Islet of Langerhans (tissue), 1 donor: Measurements from ENCODE around the gene B3GALT6.

Experiments used
- FAIRE-seq: peaks from one replicate; lab custom pipeline; 2011; peaks lifted over from hg19 to GRCh38; lab: Jason Lieb, UNC

Gene B3GALT6

DNA sequence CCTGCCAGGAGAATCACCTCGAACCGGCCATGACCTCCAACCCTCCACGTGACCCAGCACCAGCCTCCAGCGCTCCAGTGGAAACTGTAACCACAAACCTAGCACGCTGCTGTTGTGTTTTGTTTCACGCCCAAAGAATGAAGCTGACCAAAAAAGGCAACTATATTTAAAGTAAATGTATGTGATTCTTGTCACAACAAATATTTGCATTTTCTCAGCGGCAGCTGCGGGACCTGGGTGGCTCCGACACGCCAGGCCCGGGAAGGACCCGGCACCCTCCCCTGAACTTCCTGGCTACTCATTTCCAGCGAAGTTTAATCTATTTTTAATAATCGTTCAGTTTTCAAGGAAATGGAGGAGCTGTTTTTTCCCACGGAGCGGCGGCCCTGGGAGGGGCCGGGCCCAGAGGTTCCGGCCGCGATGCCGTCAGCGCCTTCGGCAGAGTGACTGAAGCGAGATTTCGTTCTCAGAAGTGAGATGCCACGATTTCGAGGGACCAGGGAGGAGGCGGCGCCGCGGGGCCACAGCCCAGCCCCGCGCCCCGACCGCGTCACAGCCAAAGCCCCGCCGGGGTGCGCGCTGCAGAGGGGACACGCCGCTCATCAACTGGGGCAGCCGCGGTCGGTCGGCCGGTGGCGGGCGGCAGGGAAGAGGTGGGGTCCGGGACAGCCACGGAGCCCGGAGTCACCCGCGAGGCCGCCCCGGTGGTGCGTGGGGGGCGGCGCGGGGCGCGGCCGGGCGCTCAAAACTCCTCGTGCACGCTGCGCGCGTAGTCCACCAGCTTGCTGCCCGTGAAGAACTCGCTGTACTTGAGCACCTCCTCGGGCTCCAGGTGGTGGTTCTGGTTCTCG lies 15.0 kb upstream of the B3GALT6 start:
- no peak for FAIRE-seq

DNA sequence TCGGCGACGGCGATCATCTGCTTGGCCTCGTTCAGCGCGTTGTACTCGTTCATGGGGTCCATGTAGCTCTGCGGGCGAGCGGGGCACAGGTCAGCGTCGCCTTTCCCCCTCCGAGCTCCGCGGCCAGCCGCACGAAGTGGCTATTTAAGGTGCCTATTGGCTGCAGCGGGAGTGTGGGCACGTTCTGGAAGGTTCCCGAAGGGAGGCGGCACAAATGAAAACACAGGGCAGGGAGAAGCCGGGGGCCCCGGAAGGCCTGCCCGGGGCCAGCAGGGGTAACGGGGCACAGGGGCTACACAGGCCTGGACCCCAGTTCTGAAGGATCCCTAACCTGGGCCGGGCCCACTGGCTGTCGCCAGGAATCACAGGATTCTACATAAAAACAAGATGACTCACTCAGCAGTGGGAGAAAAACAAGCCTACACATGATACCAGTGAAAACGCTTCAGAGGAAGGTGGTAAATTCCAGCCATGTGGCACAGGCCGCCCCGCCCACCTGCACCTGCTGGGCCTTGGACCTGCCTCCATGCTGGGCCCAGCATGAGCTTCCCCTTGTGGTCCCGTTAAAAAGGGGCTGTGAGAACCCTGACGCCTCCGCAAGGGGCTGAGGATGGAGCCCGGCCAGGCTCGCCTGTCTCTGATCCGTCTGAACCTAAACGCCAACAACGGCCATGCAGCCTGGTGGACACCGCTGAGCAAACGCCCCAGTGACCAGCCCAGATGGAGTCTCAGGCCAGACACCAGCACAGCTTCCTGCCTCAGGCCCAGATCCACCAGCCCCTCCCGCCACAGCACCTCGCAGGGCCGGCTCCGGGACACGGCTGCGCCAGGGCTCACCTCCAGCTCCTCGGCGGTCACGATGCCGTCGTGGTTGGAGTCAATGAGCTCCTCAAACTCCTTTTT lies 14.2 kb upstream of the B3GALT6 start:
- FAIRE-seq = no peak

DNA sequence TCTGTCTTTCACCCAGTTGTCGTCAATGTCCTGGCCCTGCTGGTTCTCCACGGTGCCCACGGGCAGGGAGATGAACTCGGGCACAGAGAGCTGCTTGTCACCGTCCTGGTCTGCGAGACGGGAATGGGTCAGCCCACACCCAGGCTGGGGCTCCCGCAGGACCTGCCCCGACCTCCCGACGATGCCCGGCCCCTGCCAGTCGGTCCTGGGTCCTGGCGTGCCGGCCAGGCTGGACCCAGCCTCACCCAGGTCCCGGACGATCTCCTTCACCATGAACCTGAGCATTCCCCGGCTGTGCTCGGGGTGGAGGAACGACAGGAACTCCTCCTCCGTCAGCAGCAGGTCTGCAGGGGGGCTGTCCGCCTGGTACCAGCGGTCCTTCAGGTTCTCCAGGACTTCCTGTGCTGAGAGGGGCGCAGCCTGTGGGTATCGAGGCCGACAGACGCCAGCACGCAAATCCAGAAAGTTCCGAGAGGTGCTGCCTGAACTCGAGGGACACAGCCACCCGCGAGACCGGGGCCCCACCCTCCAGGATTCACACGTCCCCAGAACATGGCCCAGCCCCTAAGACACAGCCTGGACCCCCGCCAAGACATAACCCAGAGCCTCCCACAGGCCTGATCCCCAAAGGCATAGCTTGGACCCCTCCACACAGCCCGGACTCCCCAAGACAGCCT lies 13.4 kb upstream of the B3GALT6 start:
- no peak for FAIRE-seq

DNA sequence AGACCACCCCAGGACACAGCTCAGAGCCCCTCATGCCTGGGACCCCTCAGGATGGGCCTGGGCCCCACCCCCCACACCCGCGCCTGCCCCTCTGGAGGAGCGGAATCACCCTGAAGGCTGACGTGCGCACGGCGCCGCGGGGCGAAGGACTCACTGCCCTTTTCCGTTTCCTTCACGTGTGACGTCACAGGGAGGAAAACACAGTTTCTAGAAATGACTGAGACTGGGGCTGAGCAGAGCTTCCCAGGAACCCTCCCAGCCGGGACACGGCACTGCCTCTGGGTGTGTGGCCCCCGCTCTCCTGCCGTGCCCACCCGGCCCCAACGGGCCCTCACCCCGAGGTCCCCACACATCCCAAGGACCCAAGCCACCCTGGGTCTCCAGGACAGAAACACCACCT lies 12.7 kb upstream of the B3GALT6 start:
- FAIRE-seq = no peak

DNA sequence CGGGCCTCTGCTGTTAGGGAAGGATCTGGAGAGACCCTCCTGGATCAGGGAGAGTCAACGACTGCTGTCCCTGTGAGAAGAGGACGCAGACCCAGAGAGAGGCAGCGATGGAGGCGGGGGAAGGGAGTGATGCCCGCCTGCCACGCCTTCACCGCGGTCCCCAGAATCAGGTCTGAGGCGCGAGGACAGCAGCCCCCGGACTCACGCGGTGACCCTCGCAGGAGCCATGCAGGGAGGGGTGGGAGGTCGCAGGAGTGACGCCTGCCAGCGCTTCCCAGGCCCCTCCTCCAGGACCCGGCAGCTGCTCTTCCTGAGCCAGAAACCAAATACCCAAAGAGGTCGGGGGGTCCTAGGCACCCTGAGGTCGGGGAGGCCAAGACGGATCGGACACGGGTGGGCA lies 11.8 kb upstream of the B3GALT6 start:
- no peak for FAIRE-seq

DNA sequence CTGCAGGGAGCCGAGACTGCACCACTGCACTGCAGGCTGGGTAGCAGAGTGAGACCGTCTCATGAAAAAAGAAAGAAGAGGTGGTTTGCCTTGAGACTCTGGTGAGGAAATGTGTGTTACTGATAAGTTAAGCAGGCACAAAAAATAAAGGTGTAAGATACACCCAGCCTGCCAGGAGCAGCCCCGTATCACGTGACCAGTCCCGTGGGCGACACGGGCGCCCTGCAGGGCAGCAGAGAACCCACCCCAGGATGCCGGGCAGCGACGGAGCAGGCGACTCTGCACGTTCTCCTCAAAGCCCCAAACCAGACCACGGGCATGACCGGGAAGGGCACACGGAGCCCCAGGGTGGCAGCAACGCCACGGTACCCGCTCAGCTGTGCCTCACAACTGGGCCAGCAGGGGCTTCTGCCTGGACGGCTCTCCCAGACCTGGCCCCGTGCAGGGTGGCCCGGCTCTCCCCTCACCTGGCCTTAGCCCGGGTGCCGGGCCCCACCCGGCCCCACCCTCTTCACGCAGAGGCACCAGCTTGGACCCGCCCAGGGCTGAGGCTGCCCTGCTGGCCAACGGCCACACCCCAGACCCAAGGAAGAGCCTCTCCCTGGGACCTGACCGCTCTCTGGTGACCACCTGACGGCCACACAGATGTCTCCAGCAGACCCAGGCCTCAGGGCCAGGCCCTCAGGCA lies 10.0 kb upstream of the B3GALT6 start:
- no peak for FAIRE-seq

DNA sequence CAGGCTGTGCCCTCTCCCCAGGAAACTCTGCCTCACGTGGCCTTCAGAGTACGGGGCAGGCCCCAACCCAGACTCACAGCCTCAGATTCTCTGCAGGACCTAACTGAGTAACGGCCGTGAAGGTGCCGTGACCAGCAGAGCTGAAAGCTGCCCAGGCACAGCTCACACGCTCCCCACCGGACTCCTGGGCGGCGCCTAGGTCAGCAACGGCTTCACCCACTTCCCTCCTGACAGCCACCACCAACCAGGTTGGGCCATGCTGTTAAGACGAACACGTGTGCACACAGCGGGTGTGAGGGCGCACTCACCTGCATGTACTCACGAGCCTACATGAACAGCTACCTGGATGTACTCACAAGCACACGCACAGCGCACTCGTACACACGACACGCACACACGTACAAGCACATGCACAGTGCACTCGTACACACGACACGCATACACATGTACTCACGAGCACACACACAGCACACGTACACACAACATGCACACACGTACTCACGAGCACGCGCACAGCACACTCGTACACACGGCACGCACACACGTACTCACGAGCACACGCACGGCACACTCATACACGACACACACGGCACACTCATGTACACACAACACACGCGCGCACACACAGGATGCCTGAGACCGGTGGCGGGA lies 9.3 kb upstream of the B3GALT6 start:
- FAIRE-seq = no peak

DNA sequence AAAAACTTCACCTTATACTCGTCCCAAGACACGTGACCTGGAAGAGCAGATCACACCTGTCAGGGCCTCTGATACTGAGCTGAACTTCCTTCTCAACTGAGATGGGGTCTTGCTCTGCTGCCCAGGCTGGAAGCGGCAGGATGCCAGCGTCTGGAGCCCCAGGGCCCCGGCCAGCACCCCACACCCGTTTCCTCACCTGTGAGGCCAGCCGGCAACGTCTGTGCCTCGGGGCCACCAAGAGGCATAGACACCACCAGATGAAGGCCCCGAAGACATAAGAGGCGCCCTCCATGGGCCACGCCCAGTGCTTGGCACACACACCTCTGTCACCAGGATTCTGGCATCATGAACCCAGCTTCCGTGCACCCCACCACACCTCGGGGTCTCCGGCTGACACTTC lies 8.7 kb upstream of the B3GALT6 start:
- FAIRE-seq = no peak

DNA sequence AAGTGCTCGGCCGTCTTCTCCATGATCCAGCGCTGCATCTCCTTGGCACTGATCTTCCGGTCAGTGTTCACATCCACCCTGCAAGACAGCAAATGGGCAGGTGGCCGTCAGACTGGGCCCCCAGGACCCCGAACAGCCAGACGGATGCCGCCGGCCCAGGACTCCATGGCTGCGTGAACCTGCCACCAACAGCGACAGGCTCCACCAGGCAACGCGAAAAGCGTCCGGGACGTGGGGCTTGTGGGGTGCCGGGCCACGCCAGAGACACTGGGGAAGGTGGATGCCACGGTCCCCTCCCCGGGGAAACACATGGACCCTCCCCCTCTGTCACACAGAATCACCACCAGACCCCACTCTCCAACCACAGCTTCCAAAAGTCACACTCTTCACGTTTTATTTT lies 8.1 kb upstream of the B3GALT6 start:
- no peak for FAIRE-seq

DNA sequence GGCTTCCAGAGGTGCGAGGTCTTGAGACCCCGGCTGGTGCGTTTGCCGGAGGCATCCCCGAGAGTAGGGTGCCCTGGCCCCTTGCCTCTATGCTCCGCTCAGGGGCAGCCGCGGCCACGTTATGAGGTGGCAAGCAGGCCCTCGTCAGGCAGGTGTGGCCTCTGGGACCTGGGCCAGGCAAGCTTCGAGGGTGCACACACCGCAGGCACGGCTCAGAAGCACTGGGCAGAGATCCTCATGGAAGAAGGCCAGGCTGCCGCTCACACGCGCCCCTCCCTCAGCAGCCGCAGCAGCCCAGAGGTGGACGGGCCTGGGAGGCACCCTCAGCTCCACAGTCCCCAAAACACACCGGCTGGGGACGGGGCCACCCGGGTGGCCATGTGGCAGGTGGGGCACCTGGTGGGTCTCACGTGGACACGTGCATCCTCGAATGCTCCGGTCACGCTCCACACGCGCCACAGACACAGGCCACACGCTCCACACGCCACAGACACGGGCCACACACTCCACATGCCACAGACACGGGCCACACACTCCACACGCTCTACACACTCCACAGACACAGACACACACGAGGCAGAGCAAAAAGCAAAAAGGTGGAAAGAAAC lies 6.7 kb upstream of the B3GALT6 start:
- no peak for FAIRE-seq

DNA sequence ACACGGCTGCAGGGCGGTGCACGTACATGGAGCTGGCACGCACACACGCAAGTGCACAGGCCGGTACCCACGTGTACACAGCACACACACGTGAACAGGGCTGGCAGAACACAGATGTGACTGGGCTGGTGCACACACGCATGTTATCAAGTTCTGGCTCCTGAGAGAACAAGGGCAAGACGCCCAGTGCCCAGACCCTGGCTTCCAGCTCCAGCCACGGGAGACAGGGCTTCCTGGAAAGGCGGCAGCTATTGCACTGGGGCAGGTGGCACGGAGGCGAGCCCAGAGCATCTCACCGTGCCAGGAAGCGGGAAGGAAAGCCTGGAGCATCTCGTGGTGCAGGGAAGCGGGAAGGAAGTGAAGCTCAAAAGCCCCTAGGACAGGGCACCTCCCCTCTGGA lies 6.1 kb upstream of the B3GALT6 start:
- no peak for FAIRE-seq

DNA sequence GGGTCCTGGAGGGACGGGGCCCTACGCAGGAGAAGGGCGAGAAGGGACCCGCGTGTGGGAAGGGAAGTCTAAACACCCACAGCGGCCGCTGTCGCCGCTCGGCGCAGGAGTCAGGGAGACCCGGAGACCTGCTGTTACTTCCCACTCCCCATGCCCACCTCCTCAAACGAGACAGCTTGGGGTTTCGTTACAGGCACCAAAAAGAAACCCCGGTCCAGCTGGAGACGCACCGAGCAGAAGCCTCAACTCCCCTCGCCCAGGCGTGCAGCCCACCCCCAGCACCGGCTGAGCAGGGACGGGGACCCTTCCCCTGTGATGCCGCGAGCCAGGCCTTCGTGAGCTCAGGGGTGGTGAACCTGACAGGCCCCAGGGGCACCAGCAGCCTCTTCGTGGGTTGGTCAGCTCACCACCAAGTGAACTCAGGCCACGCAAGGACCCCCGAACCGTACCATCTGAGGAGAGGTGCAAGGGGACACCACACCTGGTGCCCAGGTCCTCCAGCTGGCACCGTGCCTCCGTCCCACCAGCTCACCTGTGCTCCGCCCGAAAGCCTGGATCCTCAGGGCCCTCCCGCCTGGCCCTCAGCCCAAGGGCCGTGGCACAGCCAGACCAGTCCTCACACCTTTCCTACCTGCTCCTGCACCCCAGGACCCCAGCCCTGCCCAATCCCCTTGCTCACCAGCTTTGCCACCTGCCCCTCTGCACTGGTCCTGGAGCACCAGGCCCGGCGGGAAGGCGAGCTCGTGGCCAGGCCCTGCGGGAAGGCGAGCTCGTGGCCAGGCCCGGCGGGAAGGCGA lies 5.3 kb upstream of the B3GALT6 start:
- no peak for FAIRE-seq

DNA sequence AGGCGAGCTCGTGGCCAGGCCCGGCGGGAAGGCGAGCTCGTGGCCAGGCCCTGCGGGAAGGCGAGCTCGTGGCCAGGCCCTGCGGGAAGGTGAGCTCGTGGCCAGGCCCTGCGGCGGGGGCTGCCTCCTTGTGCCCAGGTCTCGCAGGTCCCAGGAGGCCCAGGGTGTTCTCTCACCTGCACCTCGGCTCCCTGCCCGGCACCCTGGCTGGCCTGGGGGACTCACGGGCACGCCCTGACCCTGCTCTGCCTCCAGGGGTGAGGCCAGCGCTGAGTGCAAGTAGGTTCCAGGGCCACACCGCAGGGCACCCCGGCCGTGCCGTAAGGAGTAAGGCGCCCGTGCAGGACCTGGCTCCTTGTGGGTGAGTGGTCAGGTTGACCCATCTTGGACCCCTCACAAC lies 4.7 kb upstream of the B3GALT6 start:
- FAIRE-seq = no peak

DNA sequence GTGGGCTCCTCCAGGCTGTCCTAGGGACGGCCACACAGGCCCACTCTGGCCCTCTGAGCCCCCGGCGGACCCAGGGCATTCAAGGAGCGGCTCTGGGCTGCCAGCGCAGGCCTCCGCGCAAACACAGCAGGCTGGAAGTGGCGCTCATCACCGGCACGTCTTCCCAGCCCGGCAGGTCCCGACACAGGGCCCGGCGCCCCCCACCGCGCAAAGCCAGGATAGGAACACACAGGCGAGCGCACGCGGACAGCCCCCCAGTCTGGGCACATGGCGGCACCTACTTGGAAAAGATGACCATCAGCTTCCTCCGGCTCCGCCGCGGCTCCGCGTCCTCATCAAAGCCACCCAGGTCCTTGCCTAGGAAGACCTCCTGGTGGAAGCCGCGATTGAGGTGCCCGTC lies 3.9 kb upstream of the B3GALT6 start:
- no peak for FAIRE-seq

DNA sequence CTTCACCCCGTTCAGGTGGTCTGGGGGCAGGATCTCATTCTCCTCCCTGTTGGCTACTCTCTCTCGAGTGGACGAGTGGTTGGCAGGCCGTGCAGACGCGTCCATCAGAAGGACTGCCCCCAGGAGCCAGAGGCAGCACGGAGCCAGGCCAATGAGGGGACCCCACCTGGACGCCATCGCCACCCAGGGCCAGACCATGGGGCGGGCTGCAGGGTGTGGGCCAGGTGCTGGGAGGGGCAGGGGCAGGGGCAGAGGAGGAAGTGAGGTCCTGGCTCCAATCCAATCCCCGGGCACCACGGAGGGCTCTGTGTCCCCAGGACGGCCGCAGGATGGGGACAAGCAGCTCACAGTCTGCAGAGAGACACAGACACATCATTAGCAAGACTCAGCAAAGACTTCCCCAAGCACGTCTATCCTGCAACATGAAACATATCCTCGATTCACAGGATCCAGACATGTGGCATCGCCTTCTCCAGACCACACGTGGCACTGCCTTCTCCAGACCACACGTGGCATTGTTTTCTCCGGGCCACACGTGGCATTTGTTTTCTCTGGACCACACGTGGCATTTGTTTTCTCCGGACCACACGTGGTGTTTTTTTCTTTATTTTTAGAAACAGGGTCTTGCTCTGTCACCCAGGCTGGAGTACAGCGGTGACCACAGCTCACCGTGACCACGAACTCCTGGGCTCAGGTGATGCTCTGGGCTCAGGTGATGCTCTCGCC lies 3.3 kb upstream of the B3GALT6 start:
- no peak for FAIRE-seq

DNA sequence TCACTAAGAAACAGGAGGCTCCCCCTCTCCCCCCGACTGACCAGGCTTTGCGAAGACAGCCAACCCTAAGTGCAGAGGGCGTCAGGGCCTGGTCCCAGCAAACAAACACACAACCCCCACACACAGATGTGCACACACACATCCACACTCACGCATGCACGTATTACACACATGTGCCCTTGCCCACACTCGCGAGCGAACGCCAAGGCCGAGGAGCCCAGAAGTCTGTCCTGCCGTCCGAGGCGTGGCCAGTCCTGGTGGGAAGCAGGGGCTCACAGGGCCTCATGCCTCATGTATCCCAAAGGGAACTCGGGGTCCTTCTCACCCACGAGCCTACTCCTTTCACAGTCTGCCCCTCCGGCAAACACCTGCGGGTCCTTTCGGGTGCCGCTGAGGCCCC lies 2.3 kb upstream of the B3GALT6 start:
- no peak for FAIRE-seq

DNA sequence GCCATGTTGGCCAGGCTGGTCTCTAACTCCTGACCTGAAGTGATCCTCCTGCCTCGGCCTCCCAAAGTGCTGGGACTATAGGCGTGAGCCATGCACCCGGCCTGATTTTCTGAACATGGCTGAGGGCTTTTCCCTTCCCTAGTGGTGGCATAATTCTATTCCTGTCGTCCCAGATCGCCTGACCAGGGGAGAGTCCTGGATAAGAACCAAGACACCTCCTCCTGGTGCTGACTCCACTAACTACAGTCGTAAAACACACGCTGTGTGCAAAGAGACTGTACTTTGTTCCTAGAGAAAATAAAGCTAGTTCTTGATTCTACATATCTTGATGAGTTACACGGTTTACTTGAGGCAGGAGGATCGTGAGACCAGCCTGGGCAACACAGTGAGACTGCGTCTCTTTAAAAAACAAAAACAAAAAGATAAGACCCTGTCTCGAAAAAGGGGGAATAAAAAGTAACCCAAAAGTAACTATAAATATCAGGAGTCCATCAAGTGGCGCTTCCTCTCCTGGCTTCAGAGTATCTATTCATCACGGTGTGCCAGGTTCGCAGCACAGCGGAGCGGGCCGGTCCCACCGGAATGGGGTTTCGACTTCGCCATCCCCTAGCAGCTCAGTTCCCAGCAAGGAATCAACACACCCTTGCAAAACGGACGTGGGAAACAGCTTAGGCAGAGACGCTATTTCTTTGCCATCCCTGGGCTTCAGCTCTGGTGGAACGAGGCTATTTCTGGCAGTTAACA lies 1.2 kb upstream of the B3GALT6 start:
- no peak for FAIRE-seq

DNA sequence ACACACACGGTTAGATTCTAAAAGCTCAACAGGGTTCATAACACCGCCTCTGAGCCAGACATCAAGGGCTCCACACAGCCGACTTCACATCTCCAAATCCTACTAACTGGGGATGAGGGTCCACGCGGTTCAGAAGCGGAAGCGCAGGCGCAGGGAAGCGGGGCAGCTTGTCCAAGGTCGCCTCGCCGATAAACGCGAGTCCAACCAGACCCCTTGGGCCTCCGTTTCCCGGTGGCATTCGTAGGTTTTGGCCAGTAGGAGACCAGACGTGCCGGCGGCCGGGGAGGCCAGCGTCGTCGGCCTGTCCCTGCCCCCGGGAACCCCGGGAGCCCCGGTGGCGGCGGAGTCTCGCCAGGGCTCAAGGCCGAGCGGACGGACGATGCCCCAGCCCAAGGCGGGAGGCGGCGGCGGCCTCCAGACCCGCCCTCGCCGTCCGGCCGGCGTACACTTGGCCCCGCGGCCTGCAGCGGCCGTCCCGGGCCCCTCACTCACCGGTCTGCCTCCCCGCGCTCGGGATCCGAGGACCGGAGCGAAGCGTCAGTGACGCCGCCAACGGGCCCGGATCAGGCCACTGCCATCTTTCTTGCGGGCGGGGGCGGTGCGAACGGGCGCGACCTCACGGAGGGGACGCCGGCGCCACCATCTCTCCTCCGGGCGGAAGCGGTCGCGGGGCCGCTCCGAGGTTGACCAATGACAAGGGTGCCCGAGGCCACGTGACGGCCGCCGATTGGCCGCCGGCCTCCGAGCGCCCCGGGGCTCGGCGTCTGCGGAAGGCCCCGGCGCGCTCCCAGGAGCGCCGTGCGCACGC lies 433 bp upstream of the B3GALT6 start, which contains the start of gene SDF4:
Gene SDF4 (minus strand): TSS at position 602 of the 808 bp plus-strand sequence. CDS start 3,229 bp downstream, outside the sequence.
- no peak for FAIRE-seq
